CD4-positive, CD25-positive, alpha-beta regulatory T cell (primary cell): ENCODE data around the gene SMIM36. TPM values are rescaled to one million over a fixed set of nuclear protein-coding genes. Genes with fewer than 3 reads are reported as not detected.

Source experiments
- ATAC-seq, 2 donors: fragments of 150-1000 bp; cut with Tn5 transposase; one replicate each; pipeline ENCODE4 v1.10.0; 2021; ENCODE audit warnings: low read depth in 2 of 2, moderate number of reproducible peaks in 2 of 2, moderate library complexity in 1 of 2
- DNase-seq, 3 donors: peaks; one replicate each; pipeline versions ENCODE4 v3.0.0 to v3.0.0-alpha.2; 2012 to 2022; ENCODE audit warnings: mixed read lengths in 1 of 3
- H3K27ac ChIP-seq: one replicate; pipeline ENCODE4 v1.7.0; 2013; ENCODE audit warnings: mild to moderate bottlenecking, low read length; ENCODE audit not compliant: insufficient read depth, poor library complexity, severe bottlenecking
- H3K27me3 ChIP-seq: one replicate; pipeline ENCODE4 v1.7.0; 2013; ENCODE audit warnings: low read length; ENCODE audit not compliant: control insufficient read depth, insufficient read depth
- H3K36me3 ChIP-seq: one replicate; pipeline ENCODE4 v1.7.0; 2013; ENCODE audit warnings: mild to moderate bottlenecking, low read length, moderate library complexity; ENCODE audit not compliant: control insufficient read depth, insufficient read depth
- H3K4me1 ChIP-seq: 2 replicates; pipeline ENCODE4 v1.7.0; 2013; ENCODE audit warnings: mild to moderate bottlenecking, low read length; ENCODE audit not compliant: insufficient read depth, control insufficient read depth, poor library complexity, severe bottlenecking
- H3K4me3 ChIP-seq: one replicate; pipeline ENCODE4 v1.7.0; 2013; ENCODE audit warnings: low read depth, mild to moderate bottlenecking, low read length, moderate library complexity
- H3K9me3 ChIP-seq, 2 experiments: 1 replicate in 1 of 2; 2 replicates in 1 of 2; pipeline ENCODE4 v1.7.0; 2013; ENCODE audit warnings: low read length in 2 of 2, mild to moderate bottlenecking in 1 of 2, moderate library complexity in 1 of 2; ENCODE audit not compliant: control insufficient read depth in 2 of 2
- H3K27ac Mint-ChIP-seq, 3 donors: one replicate each; pipeline ENCODE4 v1.8.0; 2020 to 2022; ENCODE audit warnings: mild to moderate bottlenecking in 3 of 3, mixed read lengths in 3 of 3, moderate library complexity in 2 of 3
- H3K27me3 Mint-ChIP-seq: one replicate; pipeline ENCODE4 v1.8.0; 2022; ENCODE audit warnings: mild to moderate bottlenecking, mixed read lengths
- H3K36me3 Mint-ChIP-seq: one replicate; pipeline ENCODE4 v1.8.0; 2020; ENCODE audit warnings: mixed read lengths
- H3K4me1 Mint-ChIP-seq, 4 donors: one replicate each; pipeline ENCODE4 v1.8.0; 2020 to 2022; ENCODE audit warnings: mixed read lengths in 4 of 4, mild to moderate bottlenecking in 1 of 4
- H3K4me3 Mint-ChIP-seq, 4 donors: one replicate each; pipeline ENCODE4 v1.8.0; 2020 to 2022; ENCODE audit warnings: mild to moderate bottlenecking in 4 of 4, mixed read lengths in 4 of 4, moderate library complexity in 3 of 4
- H3K9me3 Mint-ChIP-seq, 7 donors: one replicate each; pipeline ENCODE4 v1.8.0; 2020 to 2022; ENCODE audit warnings: mixed read lengths in 7 of 7, mild to moderate bottlenecking in 3 of 7, moderate library complexity in 2 of 7
- polyA plus RNA-seq, 4 donors: library from polyadenylated mRNA; unstranded; fragments of 300-500 nt; fragmentation: Illumina TruSeq; gene quantifications; one replicate each; pipeline ENCODE4 v1.2.3, GENCODE V29; 2021
- total RNA-seq: library from RNA; stranded (reverse); gene quantifications from one replicate; pipeline ENCODE4 v1.2.3, GENCODE V29; 2022

SMIM36 gene
- total RNA-seq (not detected), polyA plus RNA-seq (not detected)

DNA sequence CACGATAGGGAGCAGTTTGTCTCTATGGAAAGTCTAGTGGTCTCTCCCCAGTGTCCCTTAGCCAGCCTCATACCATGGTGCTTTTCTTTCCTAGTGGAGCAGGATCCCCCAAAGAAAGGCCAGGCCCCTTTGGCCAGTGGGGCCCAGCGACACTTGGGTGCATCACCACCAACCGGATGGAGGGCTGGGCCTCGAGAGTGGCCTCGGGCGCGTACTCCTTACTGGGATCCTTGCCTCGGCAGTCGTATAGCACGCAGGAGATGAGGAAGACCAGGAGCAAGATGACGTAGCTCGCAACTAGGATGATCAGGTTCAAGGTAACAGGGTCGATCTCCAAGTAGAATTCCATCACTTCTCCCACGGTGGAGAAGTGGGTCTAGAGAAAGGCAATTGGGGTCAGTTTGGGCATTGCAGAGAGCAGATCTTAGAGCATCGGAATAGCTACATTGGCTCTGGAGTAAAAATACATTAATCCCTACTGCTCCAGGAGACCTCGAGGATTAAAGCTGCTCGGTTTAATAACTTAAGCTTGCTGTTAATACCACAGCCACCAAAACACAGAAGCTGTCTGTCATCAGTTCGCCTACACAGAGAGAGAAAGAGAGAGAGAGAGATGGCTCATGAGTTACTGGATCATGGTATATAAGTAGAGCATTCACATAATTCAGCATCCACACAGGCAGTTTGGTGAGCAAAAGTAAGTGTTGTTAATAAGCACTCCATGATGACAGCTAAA, at the start of gene SMIM36:
SMIM36 (minus strand) TSS at position 467 of the 736 bp plus-strand sequence.
- Mint-ChIP-seq H3K27me3 (peaks cover 7% of the 10 kb centered on the region), H3K36me3 (no peaks in the 10 kb centered on the region), H3K9me3 (peaks cover 0 to 2% (median 0%) of the 10 kb centered on the region in 7 donors), H3K4me3 (no peak within 1 kb of the TSS), H3K4me1 (peaks cover 5 to 11% (median 9%) of the 10 kb centered on the region in 4 donors), H3K27ac (no peak within 1 kb of the TSS)
- Histone ChIP-seq H3K9me3 (no peaks in the 10 kb centered on the region), H3K36me3 (no peaks in the 10 kb centered on the region), H3K4me1 (peaks cover 6% of the 10 kb centered on the region), H3K27me3 (peaks cover 4% of the 10 kb centered on the region), H3K27ac (no peak within 1 kb of the TSS), H3K4me3 (no peak within 1 kb of the TSS)
- ATAC-seq (no peak), DNase-seq (no peak)

DNA sequence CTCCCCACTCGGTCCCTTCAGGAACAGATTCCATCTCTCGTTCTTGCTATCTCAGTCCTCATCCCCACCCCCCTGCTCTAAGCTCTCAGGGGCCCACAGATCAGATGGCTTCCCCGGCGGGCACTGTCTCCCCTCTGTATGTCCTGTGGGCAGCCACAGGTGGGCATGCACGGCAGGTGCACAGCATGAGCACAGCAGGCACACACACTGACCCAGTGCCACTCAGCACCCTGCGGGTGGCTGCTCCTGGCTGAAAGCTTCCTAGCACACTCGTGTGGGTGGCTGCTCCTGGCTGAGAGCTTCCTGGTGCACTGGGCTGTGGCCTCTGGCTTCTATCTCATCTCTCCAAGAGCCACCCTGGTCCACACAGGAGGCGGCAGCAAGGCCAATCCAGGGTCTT, 44.5 kb upstream of the SMIM36 start:
- H3K27ac ChIP-seq: no peak overlapping the region
- H3K4me3 ChIP-seq: no peak overlapping the region
- H3K9me3 ChIP-seq: no peaks in the 10 kb centered on the region
- DNase-seq: no peak
- peaks cover 2% of the 10 kb centered on the region for H3K27me3 ChIP-seq
- Mint-ChIP-seq H3K27me3 (peaks cover 41% of the 10 kb centered on the region), H3K4me3 (no peak overlapping the region), H3K36me3 (no peaks in the 10 kb centered on the region), H3K27ac (no peak overlapping the region), H3K9me3 (peaks cover 0 to 3% (median 0%) of the 10 kb centered on the region in 7 donors), H3K4me1 (no peaks in the 10 kb centered on the region)
- no peaks in the 10 kb centered on the region for H3K36me3 ChIP-seq
- H3K4me1 ChIP-seq: no peaks in the 10 kb centered on the region
- no peak for ATAC-seq

DNA sequence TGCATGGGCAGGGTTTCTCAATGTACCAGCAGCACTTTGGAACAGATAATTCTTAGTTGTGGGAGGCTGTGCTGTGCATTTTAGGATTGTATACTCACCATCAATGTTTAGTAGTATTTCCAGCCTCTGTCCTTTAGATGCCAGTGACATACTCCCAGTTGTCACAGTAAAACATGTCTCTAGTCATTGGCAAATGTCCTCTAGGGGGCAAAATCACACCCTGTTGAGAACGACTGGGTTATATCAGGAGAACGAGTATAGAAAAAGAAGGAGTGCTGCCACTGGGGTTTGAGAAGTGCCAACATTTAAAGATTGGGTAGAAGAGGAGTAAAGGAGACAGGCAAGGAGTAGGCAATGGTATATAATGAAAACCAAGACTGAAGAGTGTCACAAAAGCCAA, 37.9 kb upstream of the SMIM36 start:
- Mint-ChIP-seq H3K27ac (no peak overlapping the region), H3K36me3 (no peaks in the 10 kb centered on the region), H3K9me3 (peaks cover 0 to 6% (median 0%) of the 10 kb centered on the region in 7 donors), H3K27me3 (peaks cover 38% of the 10 kb centered on the region), H3K4me1 (peaks cover 0 to 1% (median 0%) of the 10 kb centered on the region in 4 donors), H3K4me3 (no peak overlapping the region)
- Histone ChIP-seq H3K27ac (no peak overlapping the region), H3K9me3 (no peaks in the 10 kb centered on the region), H3K36me3 (no peaks in the 10 kb centered on the region), H3K4me1 (no peaks in the 10 kb centered on the region), H3K4me3 (no peak overlapping the region), H3K27me3 (peaks cover 2% of the 10 kb centered on the region)
- DNase-seq: peak in 1 of 3 donors; percentile 8
- ATAC-seq: no peak

DNA sequence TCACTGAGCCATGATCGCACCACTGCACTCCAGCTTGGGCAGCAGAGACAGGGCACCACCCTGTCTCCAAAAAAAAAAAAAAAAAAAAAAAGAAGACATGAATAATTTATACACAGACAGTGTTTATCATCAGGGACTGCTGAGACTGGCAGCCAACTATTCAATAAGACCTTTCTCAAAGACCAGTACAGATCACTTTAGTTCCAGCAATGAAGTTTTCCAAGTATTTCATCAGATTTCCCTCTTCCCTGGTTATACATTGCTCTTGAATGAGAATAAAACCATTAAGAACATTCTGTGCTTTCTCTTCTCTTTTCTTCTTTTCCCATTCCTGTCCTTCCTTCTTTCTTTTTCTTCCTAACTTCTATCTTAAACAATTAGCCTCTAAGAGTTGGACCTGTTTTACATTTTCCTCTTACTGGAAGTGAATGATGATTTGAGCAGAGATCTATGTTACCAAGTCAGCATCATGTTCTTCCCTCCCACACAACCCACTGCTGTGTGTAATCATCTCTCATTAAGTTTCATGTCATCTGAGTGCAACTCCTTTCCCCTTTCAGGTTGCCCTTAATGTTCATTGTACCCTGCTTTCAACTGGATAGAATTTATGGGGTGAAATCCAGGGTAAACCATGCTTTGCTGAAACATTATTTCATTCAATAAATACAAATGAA, 35.9 kb upstream of the SMIM36 start:
- no peak overlapping the region for H3K27ac Mint-ChIP-seq

DNA sequence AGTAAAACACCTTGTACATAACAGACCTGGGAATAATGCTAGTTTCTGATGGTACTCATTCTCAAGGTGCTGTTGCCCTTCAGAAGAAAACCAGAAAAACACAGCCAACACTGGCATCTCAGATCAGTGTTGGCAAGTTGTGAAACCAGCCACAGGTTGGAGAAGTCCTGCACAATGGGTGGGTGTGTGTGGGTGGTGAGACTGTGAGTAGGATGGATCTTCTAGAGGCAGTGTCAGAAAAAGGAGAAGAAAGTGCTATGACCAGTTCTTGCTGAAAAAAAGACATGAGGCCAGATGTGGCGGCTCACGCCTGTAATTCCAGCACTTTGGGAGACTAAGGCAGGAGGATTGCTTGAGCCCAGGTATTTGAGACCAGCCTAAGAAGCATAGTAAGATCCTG, 35.2 kb upstream of the SMIM36 start:
- no peaks in the 10 kb centered on the region for H3K36me3 Mint-ChIP-seq
- H3K9me3 ChIP-seq: no peaks in the 10 kb centered on the region
- no peak overlapping the region for H3K27ac Mint-ChIP-seq
- H3K27me3 ChIP-seq: no peaks in the 10 kb centered on the region
- H3K4me3 ChIP-seq: no peak overlapping the region
- ATAC-seq: no peak
- no peaks in the 10 kb centered on the region for H3K4me1 ChIP-seq
- H3K4me3 Mint-ChIP-seq: no peak overlapping the region
- no peak for DNase-seq
- H3K36me3 ChIP-seq: no peaks in the 10 kb centered on the region
- peaks cover 28% of the 10 kb centered on the region for H3K27me3 Mint-ChIP-seq
- no peak overlapping the region for H3K27ac ChIP-seq
- peaks cover 0 to 6% (median 0%) of the 10 kb centered on the region in 7 donors for H3K9me3 Mint-ChIP-seq
- peaks cover 0 to 1% (median 0%) of the 10 kb centered on the region in 4 donors for H3K4me1 Mint-ChIP-seq

More for the DNA sequence above, 35.9 kb upstream of the SMIM36 start:
- Mint-ChIP-seq H3K4me1 (peaks cover 0 to 1% (median 0%) of the 10 kb centered on the region in 4 donors), H3K36me3 (no peaks in the 10 kb centered on the region), H3K4me3 (no peak overlapping the region), H3K9me3 (peaks cover 0 to 6% (median 0%) of the 10 kb centered on the region in 7 donors), H3K27me3 (peaks cover 31% of the 10 kb centered on the region)
- Histone ChIP-seq H3K4me1 (no peaks in the 10 kb centered on the region), H3K4me3 (no peak overlapping the region), H3K36me3 (no peaks in the 10 kb centered on the region), H3K9me3 (no peaks in the 10 kb centered on the region), H3K27me3 (no peaks in the 10 kb centered on the region), H3K27ac (no peak overlapping the region)
- DNase-seq (no peak), ATAC-seq (no peak)

DNA sequence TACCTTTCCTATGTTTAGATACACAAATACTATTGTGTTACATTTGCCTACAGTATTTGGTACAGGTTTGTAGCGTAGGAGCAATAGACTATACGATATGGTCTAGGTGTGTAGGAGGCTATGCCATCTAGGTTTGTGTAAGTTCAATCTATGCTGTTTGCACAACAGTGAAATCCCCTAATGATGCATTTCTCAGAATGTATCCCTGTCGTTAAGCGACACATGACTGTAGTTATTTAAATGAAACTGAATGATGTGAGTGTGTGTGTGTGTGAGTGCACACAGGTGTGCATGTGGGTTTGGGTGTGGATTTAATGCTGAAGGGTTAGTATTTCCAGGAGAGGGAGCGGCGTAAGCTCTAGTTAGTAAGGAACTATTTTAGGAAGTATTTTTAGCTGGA, 34.6 kb upstream of the SMIM36 start:
- Mint-ChIP-seq H3K9me3 (peaks cover 0 to 6% (median 0%) of the 10 kb centered on the region in 7 donors), H3K27me3 (peaks cover 26% of the 10 kb centered on the region), H3K4me3 (no peak overlapping the region), H3K4me1 (peaks cover 0 to 1% (median 0%) of the 10 kb centered on the region in 4 donors), H3K27ac (no peak overlapping the region), H3K36me3 (no peaks in the 10 kb centered on the region)
- Histone ChIP-seq H3K27ac (no peak overlapping the region), H3K4me3 (no peak overlapping the region), H3K4me1 (no peaks in the 10 kb centered on the region), H3K36me3 (no peaks in the 10 kb centered on the region), H3K27me3 (no peaks in the 10 kb centered on the region), H3K9me3 (no peaks in the 10 kb centered on the region)
- DNase-seq (no peak), ATAC-seq (no peak)

DNA sequence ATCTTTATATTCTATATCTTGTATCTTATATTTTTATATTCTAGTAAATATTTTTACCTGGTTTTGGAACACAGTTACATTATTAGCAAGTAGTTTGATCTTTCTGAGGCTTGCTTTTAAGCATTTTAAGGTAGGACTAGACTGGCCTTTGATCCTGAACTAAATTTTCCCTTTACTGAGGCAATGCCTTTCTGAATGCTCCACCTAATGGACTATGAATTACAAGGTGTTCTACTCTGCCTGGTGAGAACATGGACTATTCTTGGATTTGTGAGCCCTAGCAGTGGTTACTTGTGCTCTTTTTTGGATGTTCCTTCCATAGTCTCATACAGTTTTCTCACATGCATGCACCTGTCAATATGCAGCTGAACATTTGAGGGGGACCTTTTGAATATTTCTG, 32.5 kb upstream of the SMIM36 start:
- DNase-seq (no peak), ATAC-seq (no peak)
- Histone ChIP-seq H3K27me3 (no peaks in the 10 kb centered on the region), H3K27ac (no peak overlapping the region), H3K9me3 (no peaks in the 10 kb centered on the region), H3K4me3 (no peak overlapping the region), H3K4me1 (no peaks in the 10 kb centered on the region), H3K36me3 (no peaks in the 10 kb centered on the region)
- H3K27ac Mint-ChIP-seq: peak overlapping the region in 1 of 3 donors; percentile 10
- no peak overlapping the region for H3K4me3 Mint-ChIP-seq
- H3K36me3 Mint-ChIP-seq: no peaks in the 10 kb centered on the region
- peaks cover 0 to 1% (median 0%) of the 10 kb centered on the region in 4 donors for H3K4me1 Mint-ChIP-seq
- peaks cover 0 to 6% (median 0%) of the 10 kb centered on the region in 7 donors for H3K9me3 Mint-ChIP-seq
- peaks cover 19% of the 10 kb centered on the region for H3K27me3 Mint-ChIP-seq
